Measurements from ENCODE around the gene CYTH1. TPM values are rescaled to one million over a fixed set of nuclear protein-coding genes. Genes with fewer than 3 reads are reported as not detected.
A peak's percentile ranks its signal among the peaks of the same experiment; 100 is the strongest.

CYTH1 gene
- total RNA-seq, 1 experiment from 2014 or later = 20.0 TPM

DNA sequence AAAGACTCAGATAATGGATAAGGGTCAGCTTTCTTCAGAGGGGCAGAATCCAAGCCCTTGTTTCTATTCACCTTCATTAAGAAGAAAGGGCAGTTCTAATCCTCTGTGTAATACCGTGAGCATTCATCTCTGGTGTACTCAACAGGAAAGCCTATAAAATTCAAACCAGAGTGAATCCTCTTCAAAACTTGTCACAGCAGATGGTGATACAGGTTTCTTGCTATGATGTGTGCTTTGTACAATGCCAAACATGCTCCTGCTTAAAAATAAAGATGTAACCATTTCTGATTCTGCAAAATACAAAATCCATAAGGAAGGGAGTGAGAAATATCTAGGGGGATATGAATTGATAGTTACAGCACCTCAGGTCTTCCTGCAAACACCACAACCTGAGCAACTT, 49.7 kb downstream of the CYTH1 start:
- Mint-ChIP-seq H3K9me3 (no peaks in the 10 kb centered on the region), H3K27me3 (ENCODE audit: low read depth) (no peaks in the 10 kb centered on the region; the same call in 1 of the 2 replicates), H3K27ac (0 out of 2 replicates have a peak overlapping the region, but pooled peaks have one; percentile 3), H3K4me1 (peaks cover 30% of the 10 kb centered on the region), H3K36me3 (no peaks in the 10 kb centered on the region), H3K4me3 (no peak overlapping the region)
- DNase-seq (ENCODE audit: low spot score) (no peak), ATAC-seq (no peak)
- ChIA-PET POLR2A (no interaction called here), CTCF (interaction anchor here (0.9 kb wide), 1 partner anchor 10 kb away, joined by 5 read pairs; no protein-coding TSS in a partner anchor)
- TF ChIP-seq ATF1 (CRISPR knock-in tag; IDR thresholded peaks at IDR 0.05) (no peak), SMAD4 (CRISPR knock-in tag; IDR thresholded peaks at IDR 0.05) (no peak)

DNA sequence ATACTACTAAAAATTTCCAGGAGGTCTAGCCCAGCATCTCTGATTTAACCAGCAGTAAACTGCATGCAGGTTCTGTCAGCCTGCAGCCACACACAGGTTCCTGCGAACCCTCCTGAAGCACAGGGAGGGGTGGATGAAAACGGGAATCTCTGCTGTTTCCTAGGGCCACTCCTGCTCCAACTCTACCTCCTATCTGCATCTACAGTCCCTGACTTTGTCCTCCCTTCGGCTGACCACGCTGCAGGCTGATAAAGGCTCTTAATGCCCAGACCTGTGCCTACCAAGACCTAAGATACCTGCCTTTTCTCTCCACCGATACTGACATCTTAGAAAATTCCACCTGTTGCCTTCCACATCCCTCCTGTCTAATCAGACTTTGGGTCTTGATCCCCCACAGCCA, 50.2 kb downstream of the CYTH1 start:
- ATAC-seq (no peak), DNase-seq (ENCODE audit: low spot score) (no peak)
- H3K27me3 Mint-ChIP-seq (ENCODE audit: low read depth) = no peaks in the 10 kb centered on the region; the same call in 1 of the 2 replicates
- no peak overlapping the region for H3K4me3 Mint-ChIP-seq
- TF ChIP-seq ZNF121 (CRISPR knock-in tag; IDR thresholded peaks at IDR 0.05) (no peak), PRRX2 (CRISPR knock-in tag; IDR thresholded peaks at IDR 0.05) (no peak), NFYB (CRISPR knock-in tag; conservative IDR thresholded peaks at IDR 0.05; ENCODE audit: low read depth) (no peak), ZNF219 (CRISPR knock-in tag; IDR thresholded peaks at IDR 0.05; ENCODE audit: borderline replicate concordance) (no peak), NR3C1 (CRISPR knock-in tag; conservative IDR thresholded peaks at IDR 0.05; ENCODE audit: low read depth) (no peak), MYBL2 (CRISPR knock-in tag; IDR thresholded peaks at IDR 0.05) (no peak), FOXP1 (CRISPR knock-in tag; IDR thresholded peaks at IDR 0.05; ENCODE audit: borderline replicate concordance) (no peak), ZNF671 (CRISPR knock-in tag; IDR thresholded peaks at IDR 0.05) (no peak), JAZF1 (CRISPR knock-in tag; IDR thresholded peaks at IDR 0.05) (no peak), MXD4 (CRISPR knock-in tag; IDR thresholded peaks at IDR 0.05; ENCODE audit: borderline replicate concordance) (no peak), IRF2 (CRISPR knock-in tag; IDR thresholded peaks at IDR 0.05; ENCODE audit: borderline replicate concordance, low read depth) (no peak), ZNF317 (CRISPR knock-in tag; IDR thresholded peaks at IDR 0.05; ENCODE audit: borderline replicate concordance, low read depth) (no peak)
- TF ChIP-seq, protein P1, sequence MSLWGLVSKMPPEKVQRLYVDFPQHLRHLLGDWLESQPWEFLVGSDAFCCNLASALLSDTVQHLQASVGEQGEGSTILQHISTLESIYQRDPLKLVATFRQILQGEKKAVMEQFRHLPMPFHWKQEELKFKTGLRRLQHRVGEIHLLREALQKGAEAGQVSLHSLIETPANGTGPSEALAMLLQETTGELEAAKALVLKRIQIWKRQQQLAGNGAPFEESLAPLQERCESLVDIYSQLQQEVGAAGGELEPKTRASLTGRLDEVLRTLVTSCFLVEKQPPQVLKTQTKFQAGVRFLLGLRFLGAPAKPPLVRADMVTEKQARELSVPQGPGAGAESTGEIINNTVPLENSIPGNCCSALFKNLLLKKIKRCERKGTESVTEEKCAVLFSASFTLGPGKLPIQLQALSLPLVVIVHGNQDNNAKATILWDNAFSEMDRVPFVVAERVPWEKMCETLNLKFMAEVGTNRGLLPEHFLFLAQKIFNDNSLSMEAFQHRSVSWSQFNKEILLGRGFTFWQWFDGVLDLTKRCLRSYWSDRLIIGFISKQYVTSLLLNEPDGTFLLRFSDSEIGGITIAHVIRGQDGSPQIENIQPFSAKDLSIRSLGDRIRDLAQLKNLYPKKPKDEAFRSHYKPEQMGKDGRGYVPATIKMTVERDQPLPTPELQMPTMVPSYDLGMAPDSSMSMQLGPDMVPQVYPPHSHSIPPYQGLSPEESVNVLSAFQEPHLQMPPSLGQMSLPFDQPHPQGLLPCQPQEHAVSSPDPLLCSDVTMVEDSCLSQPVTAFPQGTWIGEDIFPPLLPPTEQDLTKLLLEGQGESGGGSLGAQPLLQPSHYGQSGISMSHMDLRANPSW (CRISPR knock-in tag; conservative IDR thresholded peaks at IDR 0.05; ENCODE audit: low read depth) = no peak
- TF ChIP-seq, protein P2, sequence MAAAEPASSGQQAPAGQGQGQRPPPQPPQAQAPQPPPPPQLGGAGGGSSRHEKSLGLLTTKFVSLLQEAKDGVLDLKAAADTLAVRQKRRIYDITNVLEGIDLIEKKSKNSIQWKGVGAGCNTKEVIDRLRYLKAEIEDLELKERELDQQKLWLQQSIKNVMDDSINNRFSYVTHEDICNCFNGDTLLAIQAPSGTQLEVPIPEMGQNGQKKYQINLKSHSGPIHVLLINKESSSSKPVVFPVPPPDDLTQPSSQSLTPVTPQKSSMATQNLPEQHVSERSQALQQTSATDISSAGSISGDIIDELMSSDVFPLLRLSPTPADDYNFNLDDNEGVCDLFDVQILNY (CRISPR knock-in tag; IDR thresholded peaks at IDR 0.05) = no peak
- TF ChIP-seq, protein P3, sequence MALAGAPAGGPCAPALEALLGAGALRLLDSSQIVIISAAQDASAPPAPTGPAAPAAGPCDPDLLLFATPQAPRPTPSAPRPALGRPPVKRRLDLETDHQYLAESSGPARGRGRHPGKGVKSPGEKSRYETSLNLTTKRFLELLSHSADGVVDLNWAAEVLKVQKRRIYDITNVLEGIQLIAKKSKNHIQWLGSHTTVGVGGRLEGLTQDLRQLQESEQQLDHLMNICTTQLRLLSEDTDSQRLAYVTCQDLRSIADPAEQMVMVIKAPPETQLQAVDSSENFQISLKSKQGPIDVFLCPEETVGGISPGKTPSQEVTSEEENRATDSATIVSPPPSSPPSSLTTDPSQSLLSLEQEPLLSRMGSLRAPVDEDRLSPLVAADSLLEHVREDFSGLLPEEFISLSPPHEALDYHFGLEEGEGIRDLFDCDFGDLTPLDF (CRISPR knock-in tag; IDR thresholded peaks at IDR 0.05) = no peak
- TF ChIP-seq, protein P4, sequence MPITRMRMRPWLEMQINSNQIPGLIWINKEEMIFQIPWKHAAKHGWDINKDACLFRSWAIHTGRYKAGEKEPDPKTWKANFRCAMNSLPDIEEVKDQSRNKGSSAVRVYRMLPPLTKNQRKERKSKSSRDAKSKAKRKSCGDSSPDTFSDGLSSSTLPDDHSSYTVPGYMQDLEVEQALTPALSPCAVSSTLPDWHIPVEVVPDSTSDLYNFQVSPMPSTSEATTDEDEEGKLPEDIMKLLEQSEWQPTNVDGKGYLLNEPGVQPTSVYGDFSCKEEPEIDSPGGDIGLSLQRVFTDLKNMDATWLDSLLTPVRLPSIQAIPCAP (CRISPR knock-in tag; IDR thresholded peaks at IDR 0.05) = no peak
- H3K27ac Mint-ChIP-seq = peak overlapping the region; percentile 3; the same call in 1 of the 2 replicates
- peaks cover 27% of the 10 kb centered on the region for H3K4me1 Mint-ChIP-seq
- no peaks in the 10 kb centered on the region for H3K36me3 Mint-ChIP-seq
- H3K9me3 Mint-ChIP-seq = no peaks in the 10 kb centered on the region
- CTCF ChIA-PET = no interaction called here
- POLR2A ChIA-PET = no interaction called here

DNA sequence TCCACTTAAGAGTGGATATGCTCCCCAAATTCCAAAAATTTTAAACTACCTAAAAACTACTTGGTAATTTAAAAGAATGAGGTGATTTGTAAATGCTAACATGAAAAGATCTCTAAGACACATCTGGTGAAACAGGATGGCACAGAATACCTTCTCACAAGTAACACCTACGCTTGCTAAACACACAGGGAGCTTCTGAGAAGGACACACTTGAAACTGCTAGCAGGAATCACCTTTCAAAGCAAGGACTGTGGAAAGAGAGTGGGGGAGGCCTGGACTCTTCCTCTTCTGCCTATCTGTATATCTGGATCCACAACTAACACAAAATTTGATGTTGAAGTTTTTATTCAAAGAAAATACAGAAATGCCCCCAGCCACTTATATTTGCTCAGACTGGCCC, 52.4 kb downstream of the CYTH1 start:
- CTCF ChIA-PET = no interaction called here
- Mint-ChIP-seq H3K36me3 (no peaks in the 10 kb centered on the region), H3K9me3 (no peaks in the 10 kb centered on the region), H3K4me3 (no peak overlapping the region), H3K4me1 (peaks cover 29% of the 10 kb centered on the region), H3K27me3 (ENCODE audit: low read depth) (no peaks in the 10 kb centered on the region; the same call in 1 of the 2 replicates), H3K27ac (no peak overlapping the region)
- POLR2A ChIA-PET = no interaction called here
- DNase-seq (ENCODE audit: low spot score) = no peak
- no peak for TF ChIP-seq KAT7 (CRISPR knock-in tag; IDR thresholded peaks at IDR 0.05; ENCODE audit: borderline replicate concordance)
- TF ChIP-seq ZNF396 (CRISPR knock-in tag; IDR thresholded peaks at IDR 0.05; ENCODE audit: borderline replicate concordance) = no peak
- no peak for TF ChIP-seq ESRRA (CRISPR knock-in tag; IDR thresholded peaks at IDR 0.05; ENCODE audit: borderline replicate concordance)
- no peak for TF ChIP-seq ZBTB21 (CRISPR knock-in tag; IDR thresholded peaks at IDR 0.05; ENCODE audit: borderline replicate concordance)
- TF ChIP-seq, protein P5, sequence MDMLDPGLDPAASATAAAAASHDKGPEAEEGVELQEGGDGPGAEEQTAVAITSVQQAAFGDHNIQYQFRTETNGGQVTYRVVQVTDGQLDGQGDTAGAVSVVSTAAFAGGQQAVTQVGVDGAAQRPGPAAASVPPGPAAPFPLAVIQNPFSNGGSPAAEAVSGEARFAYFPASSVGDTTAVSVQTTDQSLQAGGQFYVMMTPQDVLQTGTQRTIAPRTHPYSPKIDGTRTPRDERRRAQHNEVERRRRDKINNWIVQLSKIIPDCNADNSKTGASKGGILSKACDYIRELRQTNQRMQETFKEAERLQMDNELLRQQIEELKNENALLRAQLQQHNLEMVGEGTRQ (CRISPR knock-in tag; IDR thresholded peaks at IDR 0.05) = no peak
- TF ChIP-seq, protein P6, sequence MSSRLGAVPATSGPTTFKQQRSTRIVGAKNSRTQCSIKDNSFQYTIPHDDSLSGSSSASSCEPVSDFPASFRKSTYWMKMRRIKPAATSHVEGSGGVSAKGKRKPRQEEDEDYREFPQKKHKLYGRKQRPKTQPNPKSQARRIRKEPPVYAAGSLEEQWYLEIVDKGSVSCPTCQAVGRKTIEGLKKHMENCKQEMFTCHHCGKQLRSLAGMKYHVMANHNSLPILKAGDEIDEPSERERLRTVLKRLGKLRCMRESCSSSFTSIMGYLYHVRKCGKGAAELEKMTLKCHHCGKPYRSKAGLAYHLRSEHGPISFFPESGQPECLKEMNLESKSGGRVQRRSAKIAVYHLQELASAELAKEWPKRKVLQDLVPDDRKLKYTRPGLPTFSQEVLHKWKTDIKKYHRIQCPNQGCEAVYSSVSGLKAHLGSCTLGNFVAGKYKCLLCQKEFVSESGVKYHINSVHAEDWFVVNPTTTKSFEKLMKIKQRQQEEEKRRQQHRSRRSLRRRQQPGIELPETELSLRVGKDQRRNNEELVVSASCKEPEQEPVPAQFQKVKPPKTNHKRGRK (CRISPR knock-in tag; IDR thresholded peaks at IDR 0.05; ENCODE audit: borderline replicate concordance) = no peak
- no peak for ATAC-seq

Measured in WTC11 (cell line).